ENCODE data around the gene ALX4.

GRCh38 chr11:44260081-44260480 is 49.9 kb downstream of the ALX4 start:
- TF ChIP-seq TFAP4 (CRISPR knock-in tag; IDR thresholded peaks at IDR 0.05; ENCODE audit: borderline replicate concordance) = no peak
- TF ChIP-seq CBX3 (IDR thresholded peaks at IDR 0.05; ENCODE audit: borderline replicate concordance in 1 of 2, low read length in 2 of 2) = no peak
- no peak for TF ChIP-seq ZNF3 (CRISPR knock-in tag; IDR thresholded peaks at IDR 0.05)
- TF ChIP-seq ESRRA (IDR thresholded peaks at IDR 0.05; ENCODE audit: borderline replicate concordance, low read depth) = no peak
- no peak for TF ChIP-seq ZFP91 (CRISPR knock-in tag; IDR thresholded peaks at IDR 0.05)
- no peak for TF ChIP-seq WHSC1 (IDR thresholded peaks at IDR 0.05; ENCODE audit: low read length)
- TF ChIP-seq POLR3A (IDR thresholded peaks at IDR 0.05; ENCODE audit: borderline replicate concordance, extremely low read depth, insufficient read depth, insufficient read length) = no peak
- TF ChIP-seq L3MBTL2 (IDR thresholded peaks at IDR 0.05) = no peak
- TF ChIP-seq PHF21A (IDR thresholded peaks at IDR 0.05; ENCODE audit: borderline replicate concordance, low read depth) = no peak
- no peak for TF ChIP-seq EZH2 (IDR thresholded peaks at IDR 0.05; ENCODE audit: borderline replicate concordance, low read depth, low read length)
